ENCODE measurements around the gene UGGT1. TPM values are rescaled to one million over a fixed set of nuclear protein-coding genes. Genes with fewer than 3 reads are reported as not detected.

The UGGT1 gene
- polyA plus RNA-seq, 1 of the 3 experiments (the other 2 are of a cell fraction) = 20.0 TPM

- H3K9ac ChIP-seq = no peak overlapping the region
- no peak for TF ChIP-seq PBX3 (IDR thresholded peaks at IDR 0.05)
- no peak for TF ChIP-seq TCF12 (IDR thresholded peaks at IDR 0.05)
- no peak for TF ChIP-seq MAX (IDR thresholded peaks at IDR 0.05; ENCODE audit: low read depth)
- TF ChIP-seq FOXM1 (IDR thresholded peaks at IDR 0.05; ENCODE audit: low read depth) = no peak
- TF ChIP-seq REST (IDR thresholded peaks at IDR 0.05; ENCODE audit: low read depth, low read length) = no peak
- TF ChIP-seq IRF3 (IDR thresholded peaks at IDR 0.05; ENCODE audit: low read depth, low read length) = no peak
- TF ChIP-seq YY1 (IDR thresholded peaks at IDR 0.05; ENCODE audit: low read depth) = no peak
- no peak for TF ChIP-seq USF1 (IDR thresholded peaks at IDR 0.05; ENCODE audit: borderline replicate concordance, low read depth)
- TF ChIP-seq NFIC (IDR thresholded peaks at IDR 0.05; ENCODE audit: borderline replicate concordance) = no peak
- no peaks in the 10 kb centered on the region for H3K79me2 ChIP-seq (ENCODE audit: insufficient read depth)
- no peak overlapping the region for H3K27ac ChIP-seq (ENCODE audit: low read depth in 2 of 2, low read length in 1 of 2)
- peaks cover 0 to 25% of the 10 kb centered on the region in 2 experiments; a peak in 2 of 4 replicates for H3K4me1 ChIP-seq (ENCODE audit: control insufficient read depth in 1 of 2, insufficient read depth in 2 of 2, low read depth in 1 of 2, low read length in 1 of 2)
- no peak for DNase-seq
- POLR2A ChIA-PET = no interaction called here
- no peaks in the 10 kb centered on the region for H3K9me2 ChIP-seq
- 100% methylated on average over 3 of the region's 3 CpGs for WGBS (ENCODE audit: low lambda C conversion rate)
- no peak overlapping the region for H3K4me2 ChIP-seq
- no peak overlapping the region for H2AFZ ChIP-seq (ENCODE audit: low read depth)
- no peak overlapping the region for H3K4me3 ChIP-seq (ENCODE audit: low read depth in 2 of 2, low read length in 1 of 2)
- H4K20me1 ChIP-seq (ENCODE audit: insufficient read depth) = no peaks in the 10 kb centered on the region
- H3F3A ChIP-seq (replicated peaks; ENCODE audit: insufficient read depth) = no peaks in the 10 kb centered on the region
- H3K27me3 ChIP-seq (ENCODE audit: insufficient read depth) = no peaks in the 10 kb centered on the region
- peaks cover 63 to 80% of the 10 kb centered on the region in 2 experiments for H3K36me3 ChIP-seq (replicated peaks in 1 of 2; ENCODE audit: control insufficient read depth in 1 of 2, insufficient read depth in 2 of 2, low read length in 1 of 2)
- no peaks in the 10 kb centered on the region for H3K9me3 ChIP-seq
- CTCF ChIA-PET = interaction anchor here (1.1 kb wide), 1 partner anchor 22 kb away, joined by 3 read pairs; no protein-coding TSS in a partner anchor
Observed at GRCh38 chr2:128157644-128158043, 66.6 kb downstream of the UGGT1 start.

GRCh38 chr2:128158176-128158575, 67.2 kb downstream of the UGGT1 start:
- DNase-seq = no peak
- Histone ChIP-seq H3K27ac (ENCODE audit: low read depth in 2 of 2, low read length in 1 of 2) (no peak overlapping the region), H3K27me3 (ENCODE audit: insufficient read depth) (no peaks in the 10 kb centered on the region), H3K9ac (no peak overlapping the region), H3K4me3 (ENCODE audit: low read depth in 2 of 2, low read length in 1 of 2) (no peak overlapping the region), H2AFZ (ENCODE audit: low read depth) (no peak overlapping the region), H3K9me3 (no peaks in the 10 kb centered on the region), H3K4me1 (ENCODE audit: control insufficient read depth in 1 of 2, insufficient read depth in 2 of 2, low read depth in 1 of 2, low read length in 1 of 2) (peaks cover 0 to 25% of the 10 kb centered on the region in 2 experiments; a peak in 2 of 4 replicates), H3K79me2 (ENCODE audit: insufficient read depth) (no peaks in the 10 kb centered on the region; the same call in 1 of the 2 replicates), H3K4me2 (no peak overlapping the region), H3K36me3 (replicated peaks in 1 of 2; ENCODE audit: control insufficient read depth in 1 of 2, insufficient read depth in 2 of 2, low read length in 1 of 2) (peaks cover 58 to 76% of the 10 kb centered on the region in 2 experiments), H4K20me1 (ENCODE audit: insufficient read depth) (no peaks in the 10 kb centered on the region), H3F3A (replicated peaks; ENCODE audit: insufficient read depth) (no peaks in the 10 kb centered on the region), H3K9me2 (no peaks in the 10 kb centered on the region)
- POLR2A ChIA-PET = no interaction called here
- 100% methylated on average over 1 of the region's 1 CpG for WGBS (ENCODE audit: low lambda C conversion rate)
- CTCF ChIA-PET = no interaction called here
- TF ChIP-seq MEF2A (IDR thresholded peaks at IDR 0.05; ENCODE audit: borderline replicate concordance, low read depth) (no peak), FOXJ3 (CRISPR knock-in tag; IDR thresholded peaks at IDR 0.05) (no peak), GATA2 (CRISPR knock-in tag; IDR thresholded peaks at IDR 0.05) (no peak), POLR2AphosphoS5 (IDR thresholded peaks at IDR 0.05; ENCODE audit: low read depth, low read length) (no peak), TCF12 (IDR thresholded peaks at IDR 0.05) (no peak), REST (IDR thresholded peaks at IDR 0.05; ENCODE audit: low read depth, low read length) (no peak), FOXM1 (IDR thresholded peaks at IDR 0.05; ENCODE audit: low read depth) (no peak), GABPA (IDR thresholded peaks at IDR 0.05; ENCODE audit: low read depth) (no peak), NFIC (IDR thresholded peaks at IDR 0.05; ENCODE audit: borderline replicate concordance) (no peak), SMC3 (IDR thresholded peaks at IDR 0.05; ENCODE audit: low read depth, low read length) (no peak), RCOR1 (IDR thresholded peaks at IDR 0.05; ENCODE audit: low read length) (no peak), FOSL2 (IDR thresholded peaks at IDR 0.05; ENCODE audit: borderline replicate concordance, low read depth) (no peak)
